Stimulated activated CD4-positive, alpha-beta T cell treated with anti-CD3 and anti-CD28 coated beads, Interleukin-4, amount 100 ng/mL, for 24 hours (primary cell): Measurements from ENCODE around the gene KIF6.
"Not testable (repeated sequence)": the region's sequence is repeated elsewhere in the genome, so short reads cannot be mapped to it uniquely, and the experiment has no call there.

Source experiments
- DNase-seq: peaks from one replicate; pipeline ENCODE4 v3.0.0-alpha.2; 2020

Gene KIF6

DNA sequence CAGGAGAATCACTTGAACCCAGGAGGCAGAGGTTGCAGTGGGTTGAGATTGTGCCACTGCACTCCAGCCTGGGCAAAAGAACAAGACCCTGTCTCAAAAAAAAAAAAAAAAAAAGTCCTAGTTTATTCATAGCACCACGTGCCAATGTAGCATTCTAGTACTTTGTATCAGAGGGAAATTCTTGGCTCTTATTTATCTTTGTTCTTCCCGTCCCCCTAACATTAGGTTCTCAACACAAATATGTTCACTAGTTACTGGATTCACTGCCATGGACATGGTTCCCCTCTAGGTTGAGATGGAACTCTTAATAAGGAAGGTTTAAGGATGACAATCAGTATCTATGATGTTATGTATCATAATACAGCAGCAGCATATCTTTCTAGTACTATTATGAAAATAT lies 178.5 kb downstream of the KIF6 start:
- no peak for DNase-seq

DNA sequence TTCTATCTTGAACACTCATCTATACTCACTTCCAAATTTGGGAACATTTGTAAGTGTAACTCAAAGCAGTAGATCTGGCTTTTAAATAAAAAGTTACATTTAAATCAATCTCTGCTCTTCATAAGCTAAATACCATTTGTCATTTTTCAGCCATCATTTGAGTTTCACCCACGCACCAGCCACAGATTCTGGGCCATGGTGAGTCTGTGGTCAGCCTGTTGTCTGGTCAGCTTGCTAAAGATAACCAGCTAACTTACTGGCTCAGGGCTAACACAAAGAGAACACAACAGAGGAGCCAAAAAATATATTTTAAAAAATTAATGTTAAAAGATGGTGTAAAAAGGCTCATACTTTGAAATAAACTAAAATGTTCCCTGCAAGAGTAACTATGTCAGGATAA lies 181.3 kb downstream of the KIF6 start:
- no peak for DNase-seq

DNA sequence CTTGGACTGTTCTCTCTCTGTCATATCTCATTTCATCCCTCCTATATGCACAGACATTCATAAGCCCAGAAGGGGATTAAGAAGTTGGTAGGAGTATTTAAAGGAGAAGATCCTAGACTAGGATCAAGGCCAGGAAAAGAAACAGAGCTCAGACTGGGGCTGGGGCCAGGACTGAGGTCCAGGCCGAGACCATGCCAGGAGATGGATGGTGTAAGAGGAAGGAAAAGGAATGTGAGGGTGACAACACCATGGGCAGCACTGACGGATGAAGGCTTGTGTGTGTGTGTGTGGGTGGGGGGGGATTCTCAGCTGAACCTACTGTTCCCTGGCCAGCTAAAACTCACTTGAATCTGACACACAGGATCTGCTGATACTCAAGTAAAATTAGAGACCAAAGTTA lies 182.1 kb downstream of the KIF6 start:
- no peak for DNase-seq

- no peak for DNase-seq
Measured at GRCh38 chr6:39540454-39540853, 184.8 kb downstream of the KIF6 start.

GRCh38 chr6:39530201-39530759 lies 194.9 kb downstream of the KIF6 start:
- DNase-seq = no peak

- no peak for DNase-seq
Measured at GRCh38 chr6:39527792-39528564, 197.2 kb downstream of the KIF6 start.

DNA sequence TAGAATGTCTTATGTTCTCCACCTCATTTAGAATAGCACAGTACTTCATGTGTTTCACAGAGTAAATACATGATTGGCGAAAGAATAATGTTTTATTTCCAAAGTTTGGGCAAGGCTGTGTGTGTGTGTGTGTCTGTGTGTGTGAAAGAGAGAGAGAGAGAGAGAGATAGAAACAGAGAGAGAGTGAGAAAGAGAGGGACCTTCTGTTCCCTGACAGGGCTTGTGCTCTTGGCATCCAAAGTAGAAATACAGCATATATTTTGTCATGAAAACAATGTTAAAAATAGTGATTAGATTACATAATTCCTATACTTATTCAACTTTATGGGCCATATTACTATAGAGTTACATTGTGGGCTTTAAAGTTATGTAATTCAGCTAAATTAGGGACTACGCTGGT lies 201.2 kb downstream of the KIF6 start:
- no peak for DNase-seq

GRCh38 chr6:39521958-39522357 lies 203.2 kb downstream of the KIF6 start:
- no peak for DNase-seq

DNA sequence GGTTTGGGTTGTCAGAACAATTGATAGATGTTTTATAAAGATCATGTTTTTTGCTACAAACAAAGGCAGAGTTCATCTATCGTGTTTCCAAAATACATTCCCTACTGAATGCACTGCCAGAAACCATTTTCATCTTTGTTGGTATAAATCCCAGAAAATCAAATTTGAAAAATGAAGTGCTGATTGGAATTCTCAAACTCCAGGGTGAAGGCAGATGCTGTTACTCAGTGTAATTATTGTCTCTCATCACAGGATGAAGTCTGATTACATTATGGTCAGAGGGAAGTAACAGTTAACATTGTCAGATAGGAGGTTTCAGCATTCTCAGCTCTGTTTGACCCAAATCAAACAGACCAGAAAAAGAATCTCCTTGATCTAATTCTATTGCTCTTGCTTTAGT lies 204.3 kb downstream of the KIF6 start:
- DNase-seq = no peak

GRCh38 chr6:39520411-39520810 lies 204.8 kb downstream of the KIF6 start:
- DNase-seq = no peak

DNA sequence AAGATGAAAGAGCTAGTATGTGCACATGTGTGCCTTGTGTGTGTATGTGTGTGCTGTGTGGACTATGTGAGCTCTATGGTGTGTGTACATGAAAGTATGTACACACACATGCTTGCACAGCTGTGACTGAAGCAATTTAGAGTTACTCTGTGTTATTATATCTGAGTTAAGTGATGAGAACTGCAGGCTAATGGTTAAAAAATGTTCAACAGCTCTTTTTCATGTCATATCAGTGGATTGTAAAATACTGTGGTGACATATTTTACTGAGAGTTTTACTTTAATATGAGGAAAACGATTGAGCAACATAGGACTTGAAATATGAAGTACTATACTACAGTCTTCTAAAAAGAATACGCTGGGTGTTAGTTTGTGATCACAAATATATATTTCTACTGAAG lies 207.0 kb downstream of the KIF6 start:
- no peak for DNase-seq

DNA sequence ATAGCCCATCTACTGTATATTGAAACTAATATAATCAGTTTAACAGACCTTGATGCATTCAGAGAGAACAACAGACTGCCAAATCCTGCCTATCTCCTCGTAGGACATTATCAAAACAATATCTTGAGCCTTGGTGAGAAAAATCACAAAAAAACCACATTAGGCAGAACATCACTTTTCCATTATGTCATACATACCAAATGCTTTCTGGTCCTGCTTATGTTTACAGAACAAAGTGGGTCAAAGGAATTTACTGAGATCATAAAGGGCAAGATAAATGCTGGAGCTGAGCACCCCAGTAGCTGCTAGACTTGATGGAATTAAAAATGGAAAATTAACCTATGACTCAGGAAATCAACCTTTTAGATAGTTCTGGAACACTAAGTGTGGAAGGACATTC lies 207.5 kb downstream of the KIF6 start:
- no peak for DNase-seq

- DNase-seq = no peak
Measured at GRCh38 chr6:39516471-39516870, 208.7 kb downstream of the KIF6 start.

DNA sequence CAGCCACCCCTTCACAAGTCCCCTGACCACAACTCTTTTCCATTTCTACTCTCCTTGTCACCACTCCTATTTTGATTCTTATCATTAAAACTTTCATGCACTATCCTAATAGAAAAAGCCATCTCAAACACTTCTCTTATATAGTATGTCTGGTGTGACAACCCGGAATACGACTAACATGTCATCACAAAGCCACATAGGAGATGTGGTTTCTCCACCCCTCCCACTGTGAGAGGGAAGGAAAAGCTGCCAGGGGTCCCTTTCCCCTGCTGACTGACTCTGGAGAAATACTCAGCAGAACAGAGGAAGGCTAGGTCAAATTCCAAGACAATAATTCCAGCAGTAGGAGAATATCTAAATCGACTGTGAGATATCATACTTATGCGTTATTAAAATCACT lies 209.7 kb downstream of the KIF6 start:
- DNase-seq = no peak

GRCh38 chr6:39515006-39515405 lies 210.2 kb downstream of the KIF6 start:
- no peak for DNase-seq

GRCh38 chr6:39509831-39510230 lies 215.4 kb downstream of the KIF6 start:
- DNase-seq = not testable (repeated sequence)

- no peak for DNase-seq
Measured at GRCh38 chr6:39508515-39508914, 216.7 kb downstream of the KIF6 start.

- DNase-seq = no peak
Measured at GRCh38 chr6:39507331-39507998, 217.7 kb downstream of the KIF6 start.

DNA sequence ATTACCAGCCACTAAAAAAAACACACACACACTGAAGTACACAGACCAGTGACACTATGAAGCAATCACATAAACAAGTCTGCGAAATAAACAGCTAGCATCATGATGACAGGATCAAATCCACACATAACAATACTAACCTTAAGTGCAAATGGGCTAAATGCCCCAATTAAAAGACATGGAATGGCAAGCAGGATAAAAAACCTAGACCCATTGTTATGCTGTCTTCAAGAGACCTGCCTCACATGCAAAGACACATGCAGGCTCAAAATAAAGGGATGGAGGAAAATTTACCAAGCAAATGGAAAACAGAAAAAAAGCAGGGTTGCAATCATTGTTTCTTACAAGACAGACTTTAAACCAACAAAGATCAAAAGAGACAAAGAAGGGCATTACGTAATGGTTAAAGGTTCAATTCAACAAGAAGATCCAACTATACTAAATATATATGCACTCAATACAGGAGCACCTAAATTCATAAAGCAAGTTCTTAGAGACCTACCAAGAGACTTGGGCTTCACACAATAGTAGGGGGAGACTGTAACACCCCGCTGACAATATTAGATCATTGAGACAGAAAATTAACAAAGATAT lies 222.7 kb downstream of the KIF6 start:
- not testable (repeated sequence) for DNase-seq

DNA sequence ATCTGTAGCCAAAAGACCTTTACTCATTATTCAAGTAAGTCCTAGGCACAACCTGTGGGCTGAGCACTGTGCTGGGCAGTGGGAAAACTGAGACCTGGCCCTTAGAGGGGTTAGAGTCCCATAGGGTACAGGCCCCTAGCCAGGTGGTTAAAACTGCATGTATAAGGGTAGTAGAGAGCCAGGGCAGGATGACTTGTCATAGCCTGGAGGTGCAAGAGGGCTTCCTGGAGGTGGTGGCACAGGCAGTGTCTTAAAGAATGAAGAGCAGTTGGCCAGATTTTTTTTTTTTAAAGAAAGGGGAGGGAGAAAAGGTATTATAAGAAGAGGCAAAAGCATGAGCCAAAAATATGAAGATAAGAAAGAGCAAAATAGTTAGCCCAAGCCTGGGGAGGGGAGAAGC lies 226.2 kb downstream of the KIF6 start:
- DNase-seq = no peak

DNA sequence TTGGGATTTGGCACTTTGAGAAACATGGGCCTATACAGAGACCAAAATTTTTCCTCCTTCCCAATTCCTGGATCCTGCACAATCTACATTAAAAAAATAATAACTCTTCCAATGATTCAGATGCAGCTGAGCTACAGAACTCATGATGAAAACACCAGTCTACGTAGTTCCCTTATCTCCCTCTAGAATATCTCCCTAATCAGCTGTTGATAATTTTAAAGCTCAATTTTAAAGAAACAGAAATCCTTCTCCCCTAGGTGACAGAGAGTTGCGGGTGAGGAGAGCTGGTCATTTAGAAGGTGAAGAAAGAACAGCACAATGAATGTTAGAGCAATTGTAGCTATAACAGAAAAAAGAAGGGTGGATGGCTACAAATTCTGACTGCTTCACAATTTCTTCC lies 227.1 kb downstream of the KIF6 start:
- no peak for DNase-seq

- no peak for DNase-seq
Measured at GRCh38 chr6:39496915-39497314, 228.3 kb downstream of the KIF6 start.

DNA sequence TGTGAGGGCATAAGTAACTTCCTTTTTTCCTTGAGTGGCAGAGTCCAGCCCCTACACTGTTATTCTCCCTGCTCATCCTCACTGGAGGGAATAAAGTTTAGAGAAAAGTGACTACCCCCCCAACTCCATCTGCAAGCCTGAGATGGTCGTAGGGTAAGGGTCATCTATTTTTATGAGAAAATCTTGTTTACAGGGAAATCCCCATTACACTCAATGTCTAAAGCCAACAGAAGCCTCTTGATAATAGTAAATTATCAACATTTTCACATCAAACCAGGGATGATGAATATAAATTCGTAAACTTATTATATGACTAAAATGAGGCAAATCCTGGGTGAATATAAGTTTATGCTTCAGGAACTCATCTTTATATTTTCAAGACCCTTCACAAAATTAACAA lies 228.8 kb downstream of the KIF6 start:
- no peak for DNase-seq

DNA sequence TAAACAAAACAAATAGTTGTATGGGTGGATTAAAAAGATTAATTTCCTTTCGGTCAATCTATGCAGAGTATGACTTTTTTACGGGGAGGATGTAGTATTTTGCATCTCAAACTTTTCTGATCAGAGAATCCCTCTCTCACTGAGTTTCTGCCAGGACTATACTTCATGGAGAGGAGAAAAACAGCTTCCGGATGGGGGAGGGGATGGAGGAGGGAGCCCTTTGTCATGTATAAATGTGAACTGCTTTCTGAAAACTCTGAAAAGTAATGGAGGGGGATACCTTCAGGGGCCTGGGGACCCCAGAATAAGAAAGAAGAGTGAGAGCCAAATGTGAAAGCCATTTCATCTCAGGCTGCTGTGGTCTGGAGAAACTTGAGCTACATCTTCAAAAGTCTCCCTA lies 229.6 kb downstream of the KIF6 start:
- no peak for DNase-seq
